SH-SY5Y (cell line): ENCODE measurements around the gene TBCCD1.

Experiments used
- GATA2 ChIP-seq: IDR thresholded peaks from 2 replicates; pipeline ENCODE4 v1.6.1; 2011; ENCODE audit warnings: mild to moderate bottlenecking, low read depth, low read length
- GATA3 ChIP-seq: IDR thresholded peaks from 2 replicates; pipeline ENCODE4 v1.6.1; 2011; ENCODE audit warnings: low read depth, mild to moderate bottlenecking, low read length, moderate library complexity

DNA sequence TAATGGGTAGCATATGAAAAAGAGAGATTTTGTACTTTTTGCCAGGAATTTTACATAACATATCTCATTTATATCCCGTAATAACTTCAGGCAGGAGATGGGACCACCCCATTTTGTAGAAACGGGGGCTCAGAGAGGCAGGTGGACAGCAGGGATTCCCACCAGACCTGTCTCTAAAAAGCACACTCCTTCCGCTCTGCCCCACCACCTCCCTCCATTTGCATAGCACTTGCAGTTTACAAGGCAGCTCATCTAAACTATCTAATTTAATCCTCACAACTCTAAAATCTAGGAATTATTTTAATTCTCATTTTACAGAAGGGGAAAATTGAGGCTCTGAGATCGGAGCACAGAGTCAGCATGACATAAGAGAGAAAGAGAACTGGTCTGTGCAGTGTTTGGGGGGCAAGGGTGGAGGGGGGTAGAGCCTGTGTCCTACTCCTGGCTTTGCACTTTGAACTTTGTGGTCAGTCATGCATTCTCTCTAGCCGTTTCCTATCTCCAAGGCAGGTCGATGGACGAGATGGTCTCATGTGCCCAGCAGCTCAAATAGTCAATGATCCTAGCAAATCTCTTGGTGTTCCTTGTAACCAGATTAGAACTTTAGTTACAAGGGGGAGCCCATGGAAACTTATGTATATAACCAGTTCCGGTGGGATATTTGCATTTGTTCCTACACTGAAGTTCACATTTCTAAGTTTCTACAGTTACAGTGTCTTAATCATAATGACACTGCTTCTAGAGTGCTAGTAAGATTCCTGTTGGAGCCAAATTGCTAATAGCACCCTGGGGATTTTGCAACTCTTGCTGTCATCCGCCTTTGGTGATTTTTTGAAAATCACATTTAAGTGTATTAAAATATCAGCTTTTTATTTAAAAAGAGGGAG, 41.5 kb downstream of the TBCCD1 start:
- no peak for TF ChIP-seq GATA3
- no peak for TF ChIP-seq GATA2
